GM18517 (cell line): ENCODE data around the gene SULT4A1.

Experiments used
- ATAC-seq: cut with Tn5 transposase; IDR thresholded peaks from one replicate; pipeline ENCODE4 v1.9.1; 2021; ENCODE audit warnings: mild to moderate bottlenecking, moderate library complexity; ENCODE audit not compliant: unreplicated experiment

The SULT4A1 gene

DNA sequence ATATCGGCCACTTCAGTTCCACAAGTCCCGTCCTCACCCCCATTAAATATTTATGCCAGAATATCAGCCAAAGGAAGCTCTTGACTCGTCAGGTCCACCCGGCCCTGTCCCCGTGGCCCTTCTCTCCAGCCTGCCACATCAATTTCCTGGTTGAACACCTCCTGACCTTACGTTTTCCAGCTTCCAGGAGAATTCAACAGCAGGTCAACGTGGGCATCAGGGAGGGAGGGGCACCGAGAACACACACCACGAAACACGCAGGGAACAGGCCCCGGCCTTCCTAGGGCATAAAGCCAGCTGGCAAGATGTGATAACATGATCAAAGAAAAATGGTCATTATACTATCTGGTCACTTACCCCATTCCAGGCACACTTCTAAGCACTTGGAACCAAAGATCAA, 15.3 kb downstream of the SULT4A1 start:
- ATAC-seq = no peak

DNA sequence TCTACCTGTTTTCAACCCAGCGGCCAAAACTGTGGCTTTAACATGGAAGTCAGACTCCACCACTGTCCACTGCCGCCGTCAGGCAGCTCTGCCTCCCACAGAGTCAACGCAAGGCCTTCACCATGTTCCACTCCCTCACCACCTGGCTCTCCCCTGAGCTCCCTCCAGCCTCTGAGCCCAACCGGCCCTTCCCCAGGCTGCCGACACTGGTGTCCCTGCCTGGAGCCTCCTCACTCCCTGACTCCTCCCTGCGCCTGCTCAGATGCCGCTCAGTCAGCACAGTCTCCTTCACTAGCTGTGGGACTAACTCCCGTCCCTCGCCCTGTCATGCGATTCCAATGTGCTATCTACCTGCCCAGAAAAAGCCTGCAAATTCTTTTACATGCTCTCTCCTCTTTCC, 16.3 kb downstream of the SULT4A1 start:
- no peak for ATAC-seq

DNA sequence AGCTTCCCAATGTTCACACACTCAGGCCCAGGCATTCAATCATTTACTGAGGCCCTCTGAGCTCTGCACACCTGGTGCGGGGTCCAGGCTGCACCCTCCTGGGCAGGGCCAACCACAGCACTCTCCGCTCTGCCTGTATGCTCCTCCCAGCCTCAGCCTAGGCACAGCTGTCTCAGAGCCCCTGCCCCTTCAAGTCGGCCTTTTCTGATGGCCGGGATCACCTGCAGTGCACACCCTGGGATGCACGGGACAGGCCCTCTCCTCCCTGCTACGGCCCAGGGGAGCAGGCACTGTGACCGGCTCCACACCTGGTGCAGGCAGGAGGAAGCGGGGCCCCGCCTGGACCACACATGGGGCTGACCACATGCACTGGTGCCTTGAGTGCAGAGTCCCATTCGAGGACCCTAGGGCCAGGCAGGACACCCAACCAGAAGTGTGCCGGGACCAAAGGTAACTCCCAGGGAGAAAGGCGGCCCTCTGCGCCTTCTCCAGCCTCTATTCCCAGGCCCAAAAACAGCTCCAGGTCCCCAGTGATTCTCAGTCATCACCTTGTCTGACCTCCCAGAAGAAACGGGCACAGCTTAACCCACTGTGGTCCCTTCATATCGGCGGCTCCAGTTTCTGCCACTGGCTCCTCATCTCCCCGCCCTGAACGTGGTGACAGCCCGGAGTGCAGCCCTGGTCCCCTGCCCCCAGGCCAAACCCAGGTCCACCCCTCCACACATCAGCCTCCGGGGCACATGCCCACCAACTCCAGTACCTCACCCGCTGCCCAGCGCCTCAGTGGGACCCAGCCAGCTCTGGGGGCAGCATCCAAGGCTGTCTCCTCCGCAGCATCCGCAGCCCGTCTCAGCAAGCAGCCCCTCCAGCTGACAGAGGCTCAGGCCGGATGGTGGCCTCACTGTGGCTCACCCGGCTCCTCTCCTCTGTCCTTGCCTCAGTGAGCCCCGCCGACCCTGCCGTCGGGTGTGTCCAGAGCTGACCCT, 17.5 kb downstream of the SULT4A1 start:
- ATAC-seq = no peak

DNA sequence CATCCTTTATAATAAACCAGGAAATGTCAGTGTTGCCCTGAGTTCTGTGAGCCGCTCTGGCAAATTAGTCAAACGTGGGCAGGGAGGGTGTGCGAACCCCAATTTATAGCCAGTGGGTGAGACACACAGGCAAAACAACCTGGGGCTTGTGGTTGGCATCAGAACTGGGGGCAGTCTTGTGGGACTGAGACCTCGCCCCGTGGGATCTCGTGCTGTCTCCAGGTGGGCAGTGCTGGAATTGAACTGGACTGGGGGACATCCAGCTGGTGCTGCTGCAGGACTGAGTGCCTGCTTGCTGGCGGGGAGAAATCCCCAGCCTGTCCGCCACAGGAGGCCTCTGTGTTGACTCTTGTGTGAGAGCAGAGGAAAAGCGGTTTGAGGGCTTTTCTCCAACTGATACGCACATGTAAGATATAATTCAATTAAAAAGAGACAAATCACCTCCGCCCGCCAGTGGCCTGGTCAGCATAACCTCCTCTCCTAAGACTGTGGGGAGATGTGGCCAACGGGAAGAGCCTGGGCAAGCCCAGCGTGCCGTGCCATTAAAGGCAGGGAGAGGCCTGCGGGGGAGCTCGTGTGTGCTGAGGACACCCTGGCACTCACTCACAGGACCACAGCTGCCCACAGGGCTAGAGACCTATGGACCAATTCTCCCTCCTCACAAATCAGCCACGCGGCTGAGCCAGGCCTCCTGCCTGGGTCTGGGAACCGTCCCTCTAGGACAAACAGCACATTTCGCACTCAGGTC, 18.4 kb downstream of the SULT4A1 start:
- ATAC-seq = no peak

DNA sequence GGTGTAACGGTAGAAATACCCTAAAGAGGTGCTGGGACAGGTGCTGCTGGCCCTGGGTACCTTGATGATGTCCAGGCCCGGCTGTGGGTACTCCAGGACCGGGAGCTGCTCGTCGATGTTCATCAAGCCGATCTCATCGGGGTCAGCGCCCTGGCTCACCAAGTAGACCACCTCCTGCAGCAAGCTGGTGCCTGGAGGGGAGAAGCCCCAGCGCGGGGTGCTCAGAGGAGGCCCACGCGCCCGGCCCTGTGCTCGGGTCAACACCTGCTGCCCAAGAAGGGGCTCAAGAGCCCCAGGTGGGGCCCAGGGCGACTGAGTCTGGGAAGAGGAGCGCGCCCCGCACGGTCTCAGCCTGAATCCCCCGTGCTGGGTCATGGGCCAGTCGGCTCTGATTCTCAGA, 20.6 kb downstream of the SULT4A1 start:
- no peak for ATAC-seq

DNA sequence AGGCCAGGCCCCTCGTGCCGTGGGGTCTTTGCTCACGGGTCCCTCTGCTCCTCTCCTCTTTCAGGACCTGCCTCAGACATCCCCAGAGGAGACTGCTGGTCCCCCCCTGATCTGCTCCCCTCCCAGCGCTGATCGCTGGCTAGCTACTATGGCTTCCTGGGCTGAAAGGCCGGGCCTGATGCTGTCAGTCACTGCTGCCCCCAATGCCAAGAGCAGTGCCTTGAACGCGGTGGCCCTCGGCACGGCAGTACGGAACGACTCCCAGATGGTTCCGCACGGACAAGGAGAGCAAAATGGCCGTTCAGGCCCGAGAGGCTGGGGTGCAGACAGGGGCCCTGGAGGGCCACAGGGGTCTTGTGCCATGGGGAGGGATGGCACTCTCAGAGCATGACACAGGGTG, 21.5 kb downstream of the SULT4A1 start:
- ATAC-seq = no peak

DNA sequence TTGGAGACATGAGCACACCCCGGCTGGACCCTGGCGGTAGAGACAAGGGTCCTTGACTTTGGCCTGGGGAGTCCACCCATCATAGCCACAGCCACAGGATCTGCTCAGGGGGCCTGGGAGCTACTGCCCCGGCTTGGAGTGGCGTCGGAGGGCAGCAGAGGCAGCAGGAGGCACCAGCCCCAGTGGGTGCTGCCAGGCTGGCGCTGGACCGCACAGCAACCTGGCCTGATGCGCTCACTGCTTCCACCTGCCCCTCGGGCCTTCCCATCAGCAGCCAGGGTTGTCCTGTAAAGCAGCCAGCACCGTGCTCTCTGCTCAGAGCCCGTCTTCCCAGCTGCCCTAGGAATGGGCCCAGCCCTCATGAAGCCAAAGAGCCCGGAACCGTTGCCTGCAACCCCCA, 21.9 kb downstream of the SULT4A1 start:
- ATAC-seq = no peak

DNA sequence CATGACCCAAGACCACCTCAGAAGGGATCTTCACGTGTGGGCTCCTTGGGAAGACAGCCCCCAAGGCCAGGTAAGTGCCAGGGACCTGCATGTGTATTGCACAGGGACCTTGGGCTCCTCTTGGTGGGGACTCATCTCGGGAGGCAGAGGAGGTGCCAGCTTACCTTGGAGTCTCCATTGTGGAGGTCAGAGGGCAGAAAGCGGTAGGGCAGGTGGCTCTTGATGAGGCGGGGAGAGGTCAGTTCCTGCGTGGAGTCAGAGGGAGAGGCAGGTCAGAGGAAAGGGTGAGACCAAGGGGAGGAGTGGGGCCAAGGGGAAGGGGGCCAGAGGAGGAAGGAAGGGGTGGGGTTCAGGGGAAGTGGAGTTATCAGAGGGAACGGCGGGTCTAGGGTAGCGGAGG, 22.5 kb downstream of the SULT4A1 start:
- no peak for ATAC-seq

DNA sequence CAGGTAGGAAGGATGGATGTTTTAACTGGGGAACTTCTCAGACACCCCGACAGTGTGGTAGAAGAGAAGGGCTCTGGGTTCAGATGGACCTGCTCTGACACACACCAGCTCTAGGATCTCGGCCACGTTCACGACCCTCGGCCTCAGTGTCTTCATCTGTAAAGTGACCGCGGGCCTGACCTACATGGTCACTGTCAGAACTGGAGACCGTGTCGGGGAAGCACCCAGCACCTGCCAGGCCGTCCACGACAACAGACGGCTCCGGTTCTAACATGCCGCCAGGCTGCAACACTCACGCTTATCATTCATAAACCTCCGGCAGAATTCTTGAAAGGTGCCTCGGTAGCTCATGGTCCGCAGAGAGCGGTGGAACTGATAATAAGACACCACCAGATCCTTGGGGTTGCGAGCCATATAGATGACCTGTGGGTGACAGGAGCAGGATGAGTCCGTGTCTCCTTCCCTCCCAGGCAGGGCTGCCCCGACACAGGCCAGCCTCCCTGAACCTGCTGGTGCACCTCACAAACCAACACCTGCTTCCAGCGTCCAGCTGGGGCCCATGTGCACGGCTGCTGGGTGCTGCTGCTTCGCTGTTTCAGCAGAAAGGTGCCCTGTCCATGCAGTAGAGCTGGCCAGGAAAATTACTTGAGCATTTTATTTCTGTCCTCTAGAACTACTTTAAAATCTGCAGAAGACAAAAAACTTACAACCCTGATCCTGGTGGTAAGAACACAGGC, 23.6 kb downstream of the SULT4A1 start:
- no peak for ATAC-seq

DNA sequence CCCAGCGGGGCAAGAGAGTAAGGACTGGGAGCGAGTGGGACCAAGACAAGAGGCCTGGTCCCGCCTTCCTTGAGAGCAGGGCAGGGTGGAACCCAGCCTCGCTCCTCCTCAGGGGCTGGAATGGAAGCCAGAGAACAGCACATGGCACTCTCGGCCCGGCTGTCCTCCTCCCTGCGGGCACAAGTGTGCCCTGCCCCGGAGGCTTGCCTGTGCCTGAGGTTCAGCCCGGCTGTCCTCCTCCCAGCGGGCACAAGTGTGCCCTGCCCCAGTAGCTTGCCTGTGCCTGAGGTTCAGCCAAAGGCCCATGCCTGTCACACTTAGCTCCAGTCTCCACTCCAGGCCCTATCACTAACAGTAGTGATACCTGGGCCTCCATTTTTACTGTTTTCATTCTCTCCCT, 24.2 kb downstream of the SULT4A1 start:
- ATAC-seq = no peak

DNA sequence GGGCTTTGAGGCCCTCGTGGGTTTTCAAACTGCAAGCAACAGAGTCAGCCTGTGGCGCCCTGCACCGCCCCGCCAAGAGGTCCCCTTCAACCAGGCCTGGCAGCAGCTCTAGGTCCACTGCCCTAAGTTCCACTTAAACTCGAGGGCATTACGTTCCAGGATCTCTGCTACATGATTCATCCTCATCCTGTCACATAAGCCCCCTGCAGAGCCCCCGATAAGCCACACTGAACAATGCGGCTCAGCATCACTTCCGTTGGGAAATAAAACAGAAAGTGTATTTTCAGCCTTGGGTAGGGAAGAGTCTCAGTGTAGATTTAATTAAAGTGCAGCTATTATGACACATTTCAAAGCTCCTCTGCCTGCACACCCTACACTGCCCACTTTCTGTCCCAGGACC, 24.6 kb downstream of the SULT4A1 start:
- no peak for ATAC-seq

DNA sequence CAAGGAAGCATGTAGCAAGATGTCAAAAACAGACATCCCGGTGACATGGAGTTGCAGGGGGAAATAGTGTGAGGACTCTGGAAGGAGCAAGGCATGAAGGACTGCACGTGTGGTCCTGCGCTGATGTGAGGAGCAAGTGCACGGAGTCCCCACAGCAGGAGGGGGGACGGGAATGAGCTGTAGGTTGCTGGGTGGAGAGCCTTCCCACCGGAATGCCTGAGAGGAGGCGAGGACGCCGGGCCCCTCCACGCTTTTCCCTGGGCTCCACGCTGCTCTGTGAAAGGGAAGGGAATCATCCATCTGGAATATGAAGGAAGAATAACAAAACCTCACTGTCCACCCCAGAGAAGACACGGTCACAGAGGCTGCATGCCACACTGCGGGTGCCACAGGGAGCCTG, 26.6 kb downstream of the SULT4A1 start:
- ATAC-seq = no peak

DNA sequence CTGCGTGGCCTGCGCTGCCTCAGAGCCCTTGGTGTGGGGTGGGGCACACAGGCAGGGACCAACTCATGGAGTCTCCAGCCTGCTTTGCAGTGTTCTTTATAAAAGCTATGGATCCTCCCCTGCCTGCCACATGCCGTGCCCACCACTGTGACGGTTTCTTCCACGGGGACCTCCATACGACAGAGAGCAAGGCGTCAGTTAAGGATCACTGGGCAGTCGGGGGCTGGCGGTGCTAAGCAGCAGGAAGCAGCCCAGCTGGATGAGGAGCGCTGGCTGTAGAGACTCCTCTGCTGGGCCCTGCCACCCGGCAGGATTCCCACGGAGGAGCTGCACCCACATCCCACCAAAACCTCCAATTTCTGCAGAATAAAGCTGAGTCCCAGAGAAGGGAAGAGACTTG, 27.1 kb downstream of the SULT4A1 start:
- no peak for ATAC-seq

DNA sequence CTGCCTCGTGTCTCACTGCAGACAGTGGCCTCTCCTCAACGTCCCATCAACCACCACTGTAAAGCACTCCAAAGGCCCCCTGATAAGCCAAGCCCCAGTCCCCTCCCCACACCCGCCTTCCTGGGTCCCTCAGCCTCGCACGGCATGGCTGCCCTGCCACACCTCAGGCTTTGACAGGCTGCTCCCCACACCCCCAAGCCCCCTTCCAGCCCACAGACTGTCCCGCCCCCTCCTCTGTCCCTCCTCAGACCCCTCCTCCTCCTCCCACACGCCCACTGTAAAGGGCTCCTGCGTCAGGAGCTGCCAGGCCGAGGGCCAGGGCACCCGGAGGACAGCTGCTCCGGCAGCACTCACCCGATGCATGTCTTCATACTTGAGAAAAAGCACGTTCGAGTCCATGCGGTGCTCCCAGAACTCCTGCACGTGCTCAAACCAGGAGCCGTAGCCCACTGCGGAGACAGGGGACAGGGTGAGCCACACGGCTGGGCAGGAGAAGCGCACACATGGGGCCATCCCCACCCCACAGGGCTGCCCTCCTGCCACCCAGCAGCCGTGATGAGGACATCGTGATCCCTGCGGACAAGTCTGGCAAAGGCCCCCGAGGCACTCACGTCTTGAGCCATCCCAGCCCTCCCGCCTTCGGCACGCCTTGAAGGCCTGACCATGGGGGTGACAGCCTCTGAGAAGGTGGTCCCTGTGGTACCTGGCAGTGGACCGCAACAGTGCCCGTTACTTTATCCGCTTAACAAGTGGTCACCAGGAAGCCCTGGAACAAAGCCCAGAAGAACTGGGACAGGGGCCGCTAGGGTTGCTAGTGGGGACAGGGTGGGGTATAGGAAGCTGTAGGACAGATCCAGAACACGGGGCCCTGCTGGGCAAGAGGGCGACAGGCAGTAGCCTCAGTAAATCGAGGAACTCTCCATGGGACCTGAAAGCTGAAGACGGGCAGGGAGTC, 28.8 kb downstream of the SULT4A1 start:
- ATAC-seq = no peak

DNA sequence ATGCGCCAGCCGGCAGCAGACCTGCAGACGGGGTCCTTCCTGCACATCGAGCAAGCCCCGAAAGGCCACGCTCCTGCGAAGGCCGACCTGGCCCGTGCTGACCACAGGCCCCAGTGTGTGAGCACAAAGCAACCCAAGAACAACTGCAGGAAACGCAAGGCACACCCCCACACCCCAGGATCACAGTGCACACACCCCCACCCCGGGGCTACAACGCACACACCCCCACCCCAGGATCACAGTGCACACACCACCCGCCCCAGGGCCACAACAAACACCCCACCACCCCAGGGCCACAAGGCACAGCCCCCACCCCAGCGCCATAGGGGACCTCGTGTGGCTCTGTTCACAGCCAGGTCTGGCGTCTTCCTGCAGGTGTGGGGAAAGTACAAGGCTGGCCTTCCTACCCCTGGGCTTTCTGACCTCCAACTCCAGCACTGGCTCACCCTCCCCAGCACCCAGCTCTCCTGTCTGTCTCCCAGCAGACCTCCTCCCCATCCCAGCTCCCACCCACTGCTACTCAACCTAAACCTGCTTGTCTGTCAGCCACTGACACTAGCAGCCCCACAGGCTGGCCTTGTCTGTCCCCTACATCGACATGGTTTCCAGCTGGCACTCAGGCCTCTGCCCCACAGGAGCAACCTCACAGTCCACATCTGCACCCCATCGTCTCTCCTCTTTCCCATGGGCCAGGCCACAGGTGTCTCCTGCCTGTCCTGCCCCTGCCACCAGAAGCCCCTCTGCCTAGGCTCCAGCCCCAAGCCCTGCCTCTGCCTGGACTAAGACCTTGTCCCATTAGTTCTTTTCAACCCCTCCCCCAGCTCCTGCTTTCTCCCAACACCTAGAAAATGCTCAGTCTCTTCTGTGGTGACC, 29.7 kb downstream of the SULT4A1 start:
- ATAC-seq = no peak

DNA sequence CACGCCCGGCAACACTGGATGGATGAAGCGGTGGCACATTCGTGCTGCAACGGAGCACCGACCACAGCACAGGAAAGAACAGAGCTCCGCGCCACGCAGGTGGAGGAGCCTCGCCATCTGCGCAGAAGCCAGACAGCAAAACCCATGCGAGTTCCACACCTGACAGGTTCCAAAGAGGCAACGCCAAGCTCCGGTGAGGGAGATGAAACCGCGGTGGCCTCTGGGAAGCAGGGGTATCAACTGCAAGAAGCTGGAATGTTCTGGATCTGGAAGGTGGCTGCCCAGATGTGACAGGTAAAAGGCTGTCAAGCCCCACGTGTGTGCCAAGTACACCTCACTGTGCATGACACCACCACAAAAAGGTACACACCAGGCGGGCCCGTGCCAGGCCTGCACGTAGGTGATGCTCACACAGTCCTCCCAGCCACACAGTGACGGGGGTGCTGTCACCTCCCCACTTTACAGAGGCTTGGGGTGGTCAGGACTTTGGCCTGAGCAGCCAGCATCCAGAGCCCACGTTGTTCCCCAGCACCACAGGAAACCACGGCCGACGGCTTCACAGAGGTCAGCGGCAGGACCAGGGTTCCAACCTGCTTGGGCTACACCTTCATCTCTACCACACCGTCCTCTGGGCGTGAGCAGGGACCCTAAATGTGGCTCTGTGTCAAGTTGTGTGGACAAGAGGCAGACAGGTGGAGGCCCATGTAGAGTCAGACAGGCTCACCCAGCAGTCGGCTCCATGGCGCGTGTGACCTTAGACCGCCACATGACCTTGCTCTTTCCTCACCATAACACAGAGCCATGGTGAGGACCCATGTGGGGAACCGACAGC, 30.5 kb downstream of the SULT4A1 start:
- no peak for ATAC-seq

DNA sequence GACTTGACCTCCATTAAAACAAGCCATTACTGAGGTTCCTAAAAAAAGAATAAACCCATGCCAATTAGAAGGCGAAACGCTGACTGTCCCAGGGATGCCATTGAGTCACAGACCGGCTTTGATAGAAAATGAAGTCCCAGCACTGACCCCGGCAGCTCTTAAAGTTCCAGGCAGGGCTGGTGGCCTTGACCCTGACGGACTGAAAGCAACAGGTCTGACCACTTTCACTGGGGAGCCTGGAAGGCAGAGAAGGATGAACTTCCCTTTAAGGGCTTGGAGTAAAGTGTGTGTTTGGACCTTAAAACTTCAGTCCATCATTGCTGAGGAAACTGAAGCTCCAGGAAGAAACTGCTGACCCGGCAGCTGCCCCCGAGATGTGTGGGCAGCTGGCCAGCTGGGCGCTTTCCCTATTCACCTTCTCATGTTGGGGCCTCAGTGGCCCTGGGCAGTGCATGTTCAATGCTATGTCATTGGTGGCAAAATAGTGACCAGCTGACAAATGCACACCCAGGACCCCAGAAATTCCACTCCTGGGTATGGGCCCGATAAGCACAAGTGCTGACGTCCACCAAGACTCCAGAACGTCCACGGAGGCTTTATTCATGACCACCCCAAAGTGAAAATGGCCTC, 31.3 kb downstream of the SULT4A1 start:
- no peak for ATAC-seq
